WTC11 (cell line): ENCODE results near the gene HES5. TPM values are rescaled to one million over a fixed set of nuclear protein-coding genes. Genes with fewer than 3 reads are reported as not detected.

Experiments
- ATAC-seq: fragments of 200-7000 bp; cut with Tn5 transposase; 2 replicates; pipeline ENCODE4 v1.10.0; 2021; ENCODE audit warnings: mild to moderate bottlenecking, moderate library complexity
- CTCF ChIA-PET: fragments of 300-600 bp; sonication (Branson Sonifier 250); formaldehyde crosslinking; loops from one replicate; lab custom pipeline; 2021; ENCODE audit warnings: antibody characterized with exemption; lab: Charles Lee
- POLR2A ChIA-PET: fragments of 350-600 bp; sonication (Branson Sonifier 250); formaldehyde crosslinking; loops from one replicate; lab custom pipeline; 2021; ENCODE audit warnings: antibody characterized with exemption; lab: Charles Lee
- DNase-seq: peaks from one replicate; pipeline ENCODE4 v3.0.0; 2021; ENCODE audit warnings: low spot score
- H3K27ac Mint-ChIP-seq: 2 replicates; pipeline ENCODE4 v1.8.0; 2021; ENCODE audit warnings: mixed read lengths
- H3K27me3 Mint-ChIP-seq: 2 replicates; pipeline ENCODE4 v1.8.0; 2021; ENCODE audit warnings: low read depth, mild to moderate bottlenecking, moderate library complexity, mixed read lengths
- H3K36me3 Mint-ChIP-seq: 2 replicates; pipeline ENCODE4 v1.8.0; 2021; ENCODE audit warnings: mixed read lengths
- H3K4me1 Mint-ChIP-seq: 2 replicates; pipeline ENCODE4 v1.8.0; 2022; ENCODE audit warnings: mixed read lengths
- H3K4me3 Mint-ChIP-seq: 2 replicates; pipeline ENCODE4 v1.8.0; 2021; ENCODE audit warnings: mild to moderate bottlenecking, moderate library complexity, mixed read lengths
- H3K9me3 Mint-ChIP-seq: 2 replicates; pipeline ENCODE4 v1.8.0; 2021; ENCODE audit warnings: mixed read lengths
- CDX4 ChIP-seq: fragments of 250-450 bp; sonication (Bioruptor Pico); IDR thresholded peaks from 2 replicates; pipeline ENCODE4 v1.9.0; 2021; ENCODE audit warnings: moderate library complexity, mild to moderate bottlenecking, inconsistent platforms, borderline replicate concordance
- CREM ChIP-seq: sonication (generic); formaldehyde crosslinking; IDR thresholded peaks from 2 replicates; pipeline ENCODE4 v1.8.1; 2022; ENCODE audit warnings: mild to moderate bottlenecking, missing genetic modification reagents, moderate library complexity
- E2F4 ChIP-seq: sonication (generic); formaldehyde crosslinking; IDR thresholded peaks from 2 replicates; pipeline ENCODE4 v1.8.1; 2022; ENCODE audit warnings: low read depth, mild to moderate bottlenecking, moderate library complexity, missing genetic modification reagents, borderline replicate concordance
- E2F5 ChIP-seq: sonication (generic); formaldehyde crosslinking; IDR thresholded peaks from 2 replicates; pipeline ENCODE4 v1.8.1; 2022; ENCODE audit warnings: mild to moderate bottlenecking, moderate library complexity, missing genetic modification reagents
- ESRRA ChIP-seq: sonication (generic); formaldehyde crosslinking; IDR thresholded peaks from 2 replicates; pipeline ENCODE4 v1.8.1; 2022; ENCODE audit warnings: mild to moderate bottlenecking, missing genetic modification reagents, borderline replicate concordance
- HMGXB4 ChIP-seq: sonication (generic); formaldehyde crosslinking; IDR thresholded peaks from 2 replicates; pipeline ENCODE4 v1.8.1; 2023; ENCODE audit warnings: mild to moderate bottlenecking, moderate library complexity, missing genetic modification reagents
- MYBL2 ChIP-seq: sonication (generic); formaldehyde crosslinking; IDR thresholded peaks from 2 replicates; pipeline ENCODE4 v1.8.1; 2023; ENCODE audit warnings: mild to moderate bottlenecking, moderate library complexity, missing genetic modification reagents
- NFATC4 ChIP-seq: fragments of 250-450 bp; sonication (Bioruptor Pico); IDR thresholded peaks from 2 replicates; pipeline ENCODE4 v1.9.0; 2021; ENCODE audit warnings: mild to moderate bottlenecking
- NFYB ChIP-seq: sonication (generic); formaldehyde crosslinking; conservative IDR thresholded peaks from 2 replicates; pipeline ENCODE4 v1.8.0; 2022; ENCODE audit warnings: low read depth, missing genetic modification reagents
- NR1H2 ChIP-seq: sonication (generic); formaldehyde crosslinking; IDR thresholded peaks from 2 replicates; pipeline ENCODE4 v1.9.0; 2021; ENCODE audit warnings: mild to moderate bottlenecking, moderate library complexity, missing genetic modification reagents
- PRDM15 ChIP-seq: sonication (generic); formaldehyde crosslinking; IDR thresholded peaks from 2 replicates; pipeline ENCODE4 v1.8.0; 2022; ENCODE audit warnings: missing genetic modification reagents
- SMAD3 ChIP-seq: sonication (generic); formaldehyde crosslinking; IDR thresholded peaks from 2 replicates; pipeline ENCODE4 v1.8.0; 2022; ENCODE audit warnings: missing genetic modification reagents, mild to moderate bottlenecking, borderline replicate concordance
- SMAD4 ChIP-seq: sonication (generic); formaldehyde crosslinking; IDR thresholded peaks from 2 replicates; pipeline ENCODE4 v1.8.0; 2022; ENCODE audit warnings: mild to moderate bottlenecking, missing genetic modification reagents
- TEAD1 ChIP-seq: sonication (generic); formaldehyde crosslinking; IDR thresholded peaks from 2 replicates; pipeline ENCODE4 v1.8.0; 2022; ENCODE audit warnings: mild to moderate bottlenecking, missing genetic modification reagents
- ZNF219 ChIP-seq: sonication (generic); formaldehyde crosslinking; IDR thresholded peaks from 2 replicates; pipeline ENCODE4 v1.8.0; 2023; ENCODE audit warnings: missing genetic modification reagents, mild to moderate bottlenecking, borderline replicate concordance
- total RNA-seq: library from RNA; stranded (reverse); gene quantifications from 3 replicates; pipeline ENCODE4 v1.2.3, GENCODE V29; 2021

The HES5 gene
- total RNA-seq, 1 experiment from 2014 or later = not detected

GRCh38 chr1:2504225-2504948 lies 25.7 kb downstream of the HES5 start (continued):
- TF ChIP-seq CDX4 (CRISPR knock-in tag) = no peak
- no peak for TF ChIP-seq HMGXB4 (CRISPR knock-in tag)
- TF ChIP-seq MYBL2 (CRISPR knock-in tag) = no peak
- no peak for TF ChIP-seq E2F4
- TF ChIP-seq SMAD3 (CRISPR knock-in tag) = no peak

- ATAC-seq (peak; percentile 25), DNase-seq (peak; percentile 31)
- ChIA-PET CTCF (interaction anchor here (0.7 to 1.5 kb wide), 5 partner anchors 11 to 77 kb away, joined by 3 to 5 read pairs (median 4); no protein-coding TSS in a partner anchor), POLR2A (no interaction called here)
- TF ChIP-seq CREM (CRISPR knock-in tag) (no peak), NFATC4 (CRISPR knock-in tag) (no peak), ESRRA (no peak), NR1H2 (CRISPR knock-in tag) (no peak), E2F4 (no peak), E2F5 (CRISPR knock-in tag) (no peak), TEAD1 (CRISPR knock-in tag) (no peak), SMAD4 (no peak), ZNF219 (CRISPR knock-in tag) (no peak), NFYB (no peak), PRDM15 (CRISPR knock-in tag) (no peak)
- no peaks in the 10 kb centered on the region for H3K4me1 Mint-ChIP-seq
- H3K36me3 Mint-ChIP-seq = peaks cover 2% of the 10 kb centered on the region; the same call in 1 of the 2 replicates
- no peaks in the 10 kb centered on the region for H3K9me3 Mint-ChIP-seq
- H3K27ac Mint-ChIP-seq = no peak overlapping the region
- H3K4me3 Mint-ChIP-seq = no peak overlapping the region
- no peaks in the 10 kb centered on the region for H3K27me3 Mint-ChIP-seq
Observed at GRCh38 chr1:2503554-2504224, 26.4 kb downstream of the HES5 start.
